Tibial nerve (tissue), 4 donors: ENCODE measurements around the gene ARMH2.
"Not testable (repeated sequence)": the region's sequence is repeated elsewhere in the genome, so short reads cannot be mapped to it uniquely, and the experiment has no call there.

Source experiments
- EP300 ChIP-seq, 2 donors: sonication (generic); formaldehyde crosslinking; IDR thresholded peaks; one replicate each; pipeline ENCODE4 v1.6.1; 2017; ENCODE audit warnings: antibody characterized with exemption in 2 of 2, mild to moderate bottlenecking in 1 of 2
- POLR2A ChIP-seq, 2 donors: fragments of 450-650 bp; IDR thresholded peaks; one replicate each; pipeline ENCODE4 v1.6.1; 2017; ENCODE audit warnings: antibody characterized with exemption in 2 of 2, mild to moderate bottlenecking in 2 of 2, moderate library complexity in 2 of 2
- TF ChIP-seq, protein P1 (sequence below), 5 experiments: fragments of 200-600 bp in 3 of 5; fragments of 450-650 bp in 2 of 5; sonication (generic) in 3 of 5; IDR thresholded peaks; one replicate each; pipeline ENCODE4 v1.5.1; 2016 to 2019; ENCODE audit warnings: antibody characterized with exemption in 5 of 5, mild to moderate bottlenecking in 3 of 5, moderate library complexity in 2 of 5

- TF ChIP-seq, protein P1, sequence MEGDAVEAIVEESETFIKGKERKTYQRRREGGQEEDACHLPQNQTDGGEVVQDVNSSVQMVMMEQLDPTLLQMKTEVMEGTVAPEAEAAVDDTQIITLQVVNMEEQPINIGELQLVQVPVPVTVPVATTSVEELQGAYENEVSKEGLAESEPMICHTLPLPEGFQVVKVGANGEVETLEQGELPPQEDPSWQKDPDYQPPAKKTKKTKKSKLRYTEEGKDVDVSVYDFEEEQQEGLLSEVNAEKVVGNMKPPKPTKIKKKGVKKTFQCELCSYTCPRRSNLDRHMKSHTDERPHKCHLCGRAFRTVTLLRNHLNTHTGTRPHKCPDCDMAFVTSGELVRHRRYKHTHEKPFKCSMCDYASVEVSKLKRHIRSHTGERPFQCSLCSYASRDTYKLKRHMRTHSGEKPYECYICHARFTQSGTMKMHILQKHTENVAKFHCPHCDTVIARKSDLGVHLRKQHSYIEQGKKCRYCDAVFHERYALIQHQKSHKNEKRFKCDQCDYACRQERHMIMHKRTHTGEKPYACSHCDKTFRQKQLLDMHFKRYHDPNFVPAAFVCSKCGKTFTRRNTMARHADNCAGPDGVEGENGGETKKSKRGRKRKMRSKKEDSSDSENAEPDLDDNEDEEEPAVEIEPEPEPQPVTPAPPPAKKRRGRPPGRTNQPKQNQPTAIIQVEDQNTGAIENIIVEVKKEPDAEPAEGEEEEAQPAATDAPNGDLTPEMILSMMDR (IDR thresholded peaks at IDR 0.05): not testable (repeated sequence)
- TF ChIP-seq POLR2A, EP300 (IDR thresholded peaks at IDR 0.05): not testable (repeated sequence)
Observed at GRCh38 chr6:24750878-24751277, 47.8 kb downstream of the ARMH2 start.
